IPS-18c (cell line): Measurements from ENCODE around the gene ZBTB46.
"Not testable (repeated sequence)": the region's sequence is repeated elsewhere in the genome, so short reads cannot be mapped to it uniquely, and the experiment has no call there.

Experiments
- H3K4me3 ChIP-seq: 2 replicates; pipeline ENCODE4 v1.7.0; 2013; ENCODE audit warnings: low read depth, mild to moderate bottlenecking, low read length, moderate library complexity; ENCODE audit not compliant: insufficient read depth
- H3K9me3 ChIP-seq: one replicate; pipeline ENCODE4 v1.6.1; 2013; ENCODE audit warnings: mild to moderate bottlenecking, low read length, moderate library complexity; ENCODE audit not compliant: control insufficient read depth, insufficient read depth

The ZBTB46 gene

GRCh38 chr20:63808964-63809674 is 21.9 kb downstream of the ZBTB46 start:
- Histone ChIP-seq H3K4me3 (no peak overlapping the region), H3K9me3 (no peaks in the 10 kb centered on the region)

- Histone ChIP-seq H3K4me3 (no peak overlapping the region), H3K9me3 (no peaks in the 10 kb centered on the region)
These were observed 22.8 kb downstream of the ZBTB46 start for GRCh38 chr20:63808145-63808724.

- Histone ChIP-seq H3K4me3 (no peak overlapping the region), H3K9me3 (no peaks in the 10 kb centered on the region)
These were observed 23.4 kb downstream of the ZBTB46 start for GRCh38 chr20:63807654-63808053.

GRCh38 chr20:63804308-63804636 is 26.8 kb downstream of the ZBTB46 start:
- H3K9me3 ChIP-seq: peaks cover 2% of the 10 kb centered on the region
- H3K4me3 ChIP-seq: no peak overlapping the region

GRCh38 chr20:63802469-63803240 is 28.4 kb downstream of the ZBTB46 start:
- H3K9me3 ChIP-seq: peaks cover 2% of the 10 kb centered on the region
- H3K4me3 ChIP-seq: no peak overlapping the region

- not testable (repeated sequence) for H3K9me3 ChIP-seq
These were observed 29.9 kb downstream of the ZBTB46 start for GRCh38 chr20:63801174-63801573.

GRCh38 chr20:63800411-63800810 is 30.7 kb downstream of the ZBTB46 start:
- not testable (repeated sequence) for H3K4me3 ChIP-seq, H3K9me3 ChIP-seq

More at GRCh38 chr20:63801174-63801573, 29.9 kb downstream of the ZBTB46 start:
- not testable (repeated sequence) for H3K4me3 ChIP-seq

- H3K4me3 ChIP-seq, H3K9me3 ChIP-seq: not testable (repeated sequence)
These were observed 31.9 kb downstream of the ZBTB46 start for GRCh38 chr20:63799127-63799526.

GRCh38 chr20:63797175-63797574 is 33.9 kb downstream of the ZBTB46 start:
- not testable (repeated sequence) for H3K4me3 ChIP-seq, H3K9me3 ChIP-seq

- H3K9me3 ChIP-seq: no peaks in the 10 kb centered on the region
- no peak overlapping the region for H3K4me3 ChIP-seq
These were observed 35.8 kb downstream of the ZBTB46 start for GRCh38 chr20:63795178-63795830.

- Histone ChIP-seq H3K4me3 (no peak overlapping the region), H3K9me3 (no peaks in the 10 kb centered on the region)
These were observed 36.5 kb downstream of the ZBTB46 start for GRCh38 chr20:63794614-63795013.

GRCh38 chr20:63792866-63793265 is 38.2 kb downstream of the ZBTB46 start:
- no peaks in the 10 kb centered on the region for H3K9me3 ChIP-seq

GRCh38 chr20:63791497-63792156 is 39.4 kb downstream of the ZBTB46 start:
- H3K9me3 ChIP-seq: no peaks in the 10 kb centered on the region
- no peak overlapping the region for H3K4me3 ChIP-seq

More at GRCh38 chr20:63792866-63793265, 38.2 kb downstream of the ZBTB46 start:
- no peak overlapping the region for H3K4me3 ChIP-seq

GRCh38 chr20:63790572-63791168 is 40.4 kb downstream of the ZBTB46 start:
- H3K9me3 ChIP-seq: no peaks in the 10 kb centered on the region
- H3K4me3 ChIP-seq: no peak overlapping the region; the same call in 1 of the 2 replicates

- no peaks in the 10 kb centered on the region for H3K9me3 ChIP-seq
These were observed 41.1 kb downstream of the ZBTB46 start for GRCh38 chr20:63789836-63790571.

GRCh38 chr20:63787749-63788148 is 43.3 kb downstream of the ZBTB46 start:
- Histone ChIP-seq H3K4me3 (no peak overlapping the region), H3K9me3 (no peaks in the 10 kb centered on the region)

More at GRCh38 chr20:63789836-63790571, 41.1 kb downstream of the ZBTB46 start:
- no peak overlapping the region for H3K4me3 ChIP-seq
